HG03565 (cell line): ENCODE measurements around the gene CBY1.

Experiments
- ATAC-seq: cut with Tn5 transposase; IDR thresholded peaks from one replicate; pipeline ENCODE4 v1.9.1; 2021; ENCODE audit warnings: mild to moderate bottlenecking, moderate library complexity; ENCODE audit not compliant: unreplicated experiment

CBY1 gene

GRCh38 chr22:38721551-38721950, 65.1 kb downstream of the CBY1 start:
- ATAC-seq: no peak
